ENCODE results near the gene DPP9.

Gene DPP9

GRCh38 chr19:4723595-4724514, at the start of gene DPP9:
TSS of gene DPP9 (minus strand) at chr19:4723842. CDS start at chr19:4719906, 3,936 bp downstream.
- Histone ChIP-seq H3K4me1 (ENCODE audit: control insufficient read depth, insufficient read depth, low read length) (peaks cover 22% of the 10 kb centered on the region), H3K36me3 (ENCODE audit: control insufficient read depth in 2 of 2, insufficient read depth in 2 of 2, low read length in 2 of 2) (peaks cover 12 to 18% of the 10 kb centered on the region in 2 donors), H3K4me3 (ENCODE audit: low read length in 2 of 2) (peak within 1 kb of the TSS; percentile 91 to 97), H3K27me3 (ENCODE audit: control insufficient read depth in 1 of 2, insufficient read depth in 2 of 2, low read length in 2 of 2) (no peaks in the 10 kb centered on the region), H3K9ac (ENCODE audit: low read length in 2 of 2) (peak within 1 kb of the TSS; percentile 84 to 94), H3K9me3 (ENCODE audit: control insufficient read depth in 2 of 2, low read length in 2 of 2) (no peaks in the 10 kb centered on the region), H3K27ac (ENCODE audit: low read length) (peak within 1 kb of the TSS; percentile 82)

- Histone ChIP-seq H3K4me3 (ENCODE audit: low read length in 2 of 2) (no peak overlapping the region), H3K27me3 (ENCODE audit: control insufficient read depth in 1 of 2, insufficient read depth in 2 of 2, low read length in 2 of 2) (peaks cover 0 to 12% of the 10 kb centered on the region in 2 donors), H3K36me3 (ENCODE audit: control insufficient read depth in 2 of 2, insufficient read depth in 2 of 2, low read length in 2 of 2) (no peaks in the 10 kb centered on the region), H3K4me1 (ENCODE audit: control insufficient read depth, insufficient read depth, low read length) (peaks cover 2% of the 10 kb centered on the region), H3K9me3 (ENCODE audit: control insufficient read depth in 2 of 2, low read length in 2 of 2) (no peaks in the 10 kb centered on the region), H3K9ac (ENCODE audit: low read length in 2 of 2) (no peak overlapping the region), H3K27ac (ENCODE audit: low read length) (no peak overlapping the region)
Measured at GRCh38 chr19:4773047-4773640, 49.5 kb upstream of the DPP9 start.

DNA sequence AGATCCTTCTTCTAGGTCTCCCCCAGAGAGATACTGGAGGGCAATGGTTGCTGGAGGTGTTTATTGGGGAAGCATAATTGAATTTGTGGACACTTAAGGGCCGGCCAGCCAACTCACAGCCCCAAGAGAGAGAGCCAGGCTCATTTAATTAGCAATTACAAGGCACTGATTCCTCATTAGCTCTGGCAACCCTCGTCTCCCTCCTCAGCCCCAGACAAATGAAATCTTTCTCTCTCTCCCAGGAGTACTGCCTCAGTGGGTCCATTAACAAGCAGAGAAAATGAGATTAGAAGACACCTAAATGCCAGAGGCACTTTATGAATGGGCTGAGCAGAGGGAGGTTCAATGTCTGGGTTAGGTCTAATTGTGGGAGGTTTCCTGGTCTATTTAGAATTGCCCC, 48.9 kb upstream of the DPP9 start:
- Histone ChIP-seq H3K4me3 (ENCODE audit: low read length in 2 of 2) (no peak overlapping the region), H3K27me3 (ENCODE audit: control insufficient read depth in 1 of 2, insufficient read depth in 2 of 2, low read length in 2 of 2) (peaks cover 0 to 12% of the 10 kb centered on the region in 2 donors), H3K27ac (ENCODE audit: low read length) (no peak overlapping the region), H3K36me3 (ENCODE audit: control insufficient read depth in 2 of 2, insufficient read depth in 2 of 2, low read length in 2 of 2) (no peaks in the 10 kb centered on the region), H3K9ac (ENCODE audit: low read length in 2 of 2) (no peak overlapping the region), H3K4me1 (ENCODE audit: control insufficient read depth, insufficient read depth, low read length) (peaks cover 2% of the 10 kb centered on the region), H3K9me3 (ENCODE audit: control insufficient read depth in 2 of 2, low read length in 2 of 2) (no peaks in the 10 kb centered on the region)

- Histone ChIP-seq H3K36me3 (ENCODE audit: control insufficient read depth in 2 of 2, insufficient read depth in 2 of 2, low read length in 2 of 2) (no peaks in the 10 kb centered on the region), H3K9ac (ENCODE audit: low read length in 2 of 2) (no peak overlapping the region), H3K27me3 (ENCODE audit: control insufficient read depth in 1 of 2, insufficient read depth in 2 of 2, low read length in 2 of 2) (peaks cover 0 to 2% of the 10 kb centered on the region in 2 donors), H3K27ac (ENCODE audit: low read length) (no peak overlapping the region), H3K4me1 (ENCODE audit: control insufficient read depth, insufficient read depth, low read length) (peaks cover 2% of the 10 kb centered on the region), H3K9me3 (ENCODE audit: control insufficient read depth in 2 of 2, low read length in 2 of 2) (no peaks in the 10 kb centered on the region), H3K4me3 (ENCODE audit: low read length in 2 of 2) (no peak overlapping the region)
Measured at GRCh38 chr19:4768934-4769777, 45.5 kb upstream of the DPP9 start.

DNA sequence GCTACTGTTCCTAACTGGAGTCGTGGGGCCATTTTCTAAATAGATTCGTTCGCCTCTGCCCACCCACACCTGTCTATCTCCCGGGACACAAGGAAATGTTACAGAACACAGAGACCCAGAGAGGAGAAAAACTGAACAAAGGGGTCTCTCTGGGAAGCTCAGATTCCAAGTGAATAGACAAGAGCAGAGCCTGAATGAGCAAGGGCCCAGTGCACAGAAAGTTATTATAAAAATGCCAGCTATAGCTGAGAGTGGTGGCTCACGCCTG, 40.7 kb upstream of the DPP9 start:
- Histone ChIP-seq H3K36me3 (ENCODE audit: control insufficient read depth in 2 of 2, insufficient read depth in 2 of 2, low read length in 2 of 2) (no peaks in the 10 kb centered on the region), H3K4me1 (ENCODE audit: control insufficient read depth, insufficient read depth, low read length) (peaks cover 8% of the 10 kb centered on the region), H3K9me3 (ENCODE audit: control insufficient read depth in 2 of 2, low read length in 2 of 2) (no peaks in the 10 kb centered on the region), H3K4me3 (ENCODE audit: low read length in 2 of 2) (no peak overlapping the region), H3K9ac (ENCODE audit: low read length in 2 of 2) (no peak overlapping the region), H3K27me3 (ENCODE audit: control insufficient read depth in 1 of 2, insufficient read depth in 2 of 2, low read length in 2 of 2) (peaks cover 14 to 15% of the 10 kb centered on the region in 2 donors), H3K27ac (ENCODE audit: low read length) (no peak overlapping the region)

DNA sequence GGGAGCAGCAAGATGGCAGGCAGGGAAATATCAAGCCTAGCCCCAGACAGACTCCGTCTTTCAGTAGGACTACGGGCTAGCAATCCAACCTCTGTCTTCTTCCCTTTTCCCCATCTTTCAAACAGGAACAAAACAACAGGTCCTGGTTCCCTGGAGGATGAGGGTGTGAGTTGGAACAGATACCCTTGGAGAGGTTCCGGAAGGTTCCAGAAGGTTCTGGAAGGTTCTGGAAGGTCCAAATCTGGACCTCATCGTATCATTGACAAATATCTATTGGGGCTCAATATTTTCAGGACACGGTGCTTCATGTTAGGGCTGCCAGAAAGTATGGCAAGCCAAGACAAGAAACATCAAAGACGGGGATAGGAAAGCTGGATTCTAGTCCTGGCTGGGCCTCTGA, 39.4 kb upstream of the DPP9 start:
- no peaks in the 10 kb centered on the region for H3K36me3 ChIP-seq (ENCODE audit: control insufficient read depth in 2 of 2, insufficient read depth in 2 of 2, low read length in 2 of 2)
- peaks cover 0 to 4% of the 10 kb centered on the region in 2 donors for H3K9me3 ChIP-seq (ENCODE audit: control insufficient read depth in 2 of 2, low read length in 2 of 2)
- peaks cover 14 to 15% of the 10 kb centered on the region in 2 donors for H3K27me3 ChIP-seq (ENCODE audit: control insufficient read depth in 1 of 2, insufficient read depth in 2 of 2, low read length in 2 of 2)
- no peak overlapping the region for H3K9ac ChIP-seq (ENCODE audit: low read length in 2 of 2)
- H3K4me3 ChIP-seq (ENCODE audit: low read length in 2 of 2): no peak overlapping the region
- H3K4me1 ChIP-seq (ENCODE audit: control insufficient read depth, insufficient read depth, low read length): peaks cover 10% of the 10 kb centered on the region
- H3K27ac ChIP-seq (ENCODE audit: low read length): no peak overlapping the region

DNA sequence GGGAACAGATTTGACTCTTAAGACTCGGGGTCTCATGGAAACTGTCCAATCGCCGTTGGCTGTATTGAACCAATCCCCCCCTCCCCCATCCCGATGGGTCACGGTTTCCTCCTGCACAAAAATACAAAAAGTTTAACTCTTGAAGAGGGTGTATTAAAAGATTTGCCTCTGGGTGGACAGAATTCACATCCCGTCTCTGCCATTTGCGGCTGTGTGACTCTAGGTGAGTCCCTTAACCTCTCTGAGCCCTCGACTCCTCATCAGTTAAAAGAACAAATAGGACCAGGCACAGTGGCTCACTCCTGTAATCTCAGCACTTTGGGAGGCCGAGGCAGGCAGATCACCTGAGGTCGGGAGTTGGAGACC, 36.6 kb upstream of the DPP9 start:
- Histone ChIP-seq H3K36me3 (ENCODE audit: control insufficient read depth in 2 of 2, insufficient read depth in 2 of 2, low read length in 2 of 2) (no peaks in the 10 kb centered on the region), H3K27me3 (ENCODE audit: control insufficient read depth in 1 of 2, insufficient read depth in 2 of 2, low read length in 2 of 2) (peaks cover 14 to 15% of the 10 kb centered on the region in 2 donors), H3K4me3 (ENCODE audit: low read length in 2 of 2) (peak overlapping the region; percentile 10 to 63), H3K9ac (ENCODE audit: low read length in 2 of 2) (no peak overlapping the region), H3K27ac (ENCODE audit: low read length) (no peak overlapping the region), H3K4me1 (ENCODE audit: control insufficient read depth, insufficient read depth, low read length) (peaks cover 10% of the 10 kb centered on the region), H3K9me3 (ENCODE audit: control insufficient read depth in 2 of 2, low read length in 2 of 2) (peaks cover 0 to 4% of the 10 kb centered on the region in 2 donors)

DNA sequence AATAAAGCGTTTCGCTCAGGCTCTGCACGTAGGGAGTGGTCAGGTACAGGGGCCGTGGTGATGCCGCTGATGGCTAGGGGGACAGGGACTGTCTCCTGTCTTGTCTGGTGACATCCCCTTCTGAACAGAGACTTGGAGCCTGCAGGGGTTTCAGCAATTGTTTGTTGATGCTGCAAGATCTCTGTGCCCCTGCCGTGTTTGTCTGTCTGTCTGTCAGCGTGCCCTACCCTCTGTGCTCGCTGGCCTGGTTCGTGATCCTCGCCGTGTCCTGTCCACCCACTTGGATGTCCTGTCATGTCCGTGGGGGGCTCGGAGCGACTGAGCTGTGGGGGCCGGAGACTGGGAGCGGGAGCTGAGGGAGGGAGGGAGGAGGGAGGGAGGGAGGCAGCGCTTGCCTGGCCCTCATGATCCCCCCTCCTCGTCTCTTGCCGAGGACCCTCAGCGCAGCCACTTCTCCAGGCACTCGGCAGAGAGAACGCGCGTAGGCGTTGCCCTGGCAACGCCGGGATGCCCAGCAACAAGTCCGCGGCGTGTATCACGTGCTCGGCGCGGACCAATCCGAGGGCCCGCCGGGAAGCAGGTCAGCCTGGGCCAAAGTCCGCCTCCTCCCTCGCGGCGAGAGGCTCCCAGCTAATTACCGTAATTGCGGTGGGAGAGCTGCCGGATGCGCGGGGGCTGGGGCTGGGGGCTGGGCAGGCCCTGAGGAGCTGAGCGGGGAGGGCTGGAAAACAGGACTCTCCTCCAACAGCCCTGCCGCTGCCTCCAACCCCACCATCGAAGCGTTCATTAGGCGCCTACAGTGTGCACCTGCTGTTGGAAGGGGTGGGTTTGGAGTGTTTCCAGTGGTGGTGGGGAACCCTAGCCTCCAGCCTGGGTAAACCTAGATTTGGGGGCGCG, 36.0 kb upstream of the DPP9 start:
- Histone ChIP-seq H3K27ac (ENCODE audit: low read length) (no peak overlapping the region), H3K27me3 (ENCODE audit: control insufficient read depth in 1 of 2, insufficient read depth in 2 of 2, low read length in 2 of 2) (peaks cover 14 to 15% of the 10 kb centered on the region in 2 donors), H3K9ac (ENCODE audit: low read length in 2 of 2) (no peak overlapping the region)

DNA sequence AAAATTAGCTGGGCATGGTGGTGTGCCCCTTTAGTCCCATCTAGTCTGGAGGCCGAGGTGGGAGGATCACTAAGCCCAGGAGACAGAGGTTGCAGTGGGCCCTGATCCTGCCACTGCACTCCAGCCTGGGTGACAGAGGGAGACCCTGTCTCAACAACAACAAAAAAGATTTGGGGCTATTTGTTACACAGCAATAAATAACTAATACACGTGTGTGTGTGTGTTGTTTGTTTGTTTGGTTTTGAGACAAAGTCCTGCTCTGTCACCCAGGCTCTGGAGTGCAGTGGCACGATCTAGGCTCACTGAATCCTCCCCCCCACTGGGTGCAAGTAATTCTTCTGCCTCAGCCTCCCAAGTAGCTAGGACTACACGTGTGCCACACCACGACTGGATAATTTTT, 35.0 kb upstream of the DPP9 start:
- H3K4me3 ChIP-seq (ENCODE audit: low read length in 2 of 2): no peak overlapping the region
- H3K9ac ChIP-seq (ENCODE audit: low read length in 2 of 2): no peak overlapping the region
- no peaks in the 10 kb centered on the region for H3K36me3 ChIP-seq (ENCODE audit: control insufficient read depth in 2 of 2, insufficient read depth in 2 of 2, low read length in 2 of 2)
- peaks cover 13% of the 10 kb centered on the region in 2 donors for H3K27me3 ChIP-seq (ENCODE audit: control insufficient read depth in 1 of 2, insufficient read depth in 2 of 2, low read length in 2 of 2)
- no peak overlapping the region for H3K27ac ChIP-seq (ENCODE audit: low read length)
- peaks cover 0 to 4% of the 10 kb centered on the region in 2 donors for H3K9me3 ChIP-seq (ENCODE audit: control insufficient read depth in 2 of 2, low read length in 2 of 2)
- peaks cover 10% of the 10 kb centered on the region for H3K4me1 ChIP-seq (ENCODE audit: control insufficient read depth, insufficient read depth, low read length)

More for the DNA sequence above, 36.0 kb upstream of the DPP9 start:
- Histone ChIP-seq H3K9me3 (ENCODE audit: control insufficient read depth in 2 of 2, low read length in 2 of 2) (peaks cover 0 to 4% of the 10 kb centered on the region in 2 donors), H3K36me3 (ENCODE audit: control insufficient read depth in 2 of 2, insufficient read depth in 2 of 2, low read length in 2 of 2) (no peaks in the 10 kb centered on the region), H3K4me1 (ENCODE audit: control insufficient read depth, insufficient read depth, low read length) (peaks cover 10% of the 10 kb centered on the region), H3K4me3 (ENCODE audit: low read length in 2 of 2) (peak overlapping the region; percentile 10 to 63)

GRCh38 chr19:4758082-4758481, 34.4 kb upstream of the DPP9 start:
- Histone ChIP-seq H3K9ac (ENCODE audit: low read length in 2 of 2) (no peak overlapping the region), H3K36me3 (ENCODE audit: control insufficient read depth in 2 of 2, insufficient read depth in 2 of 2, low read length in 2 of 2) (no peaks in the 10 kb centered on the region), H3K27ac (ENCODE audit: low read length) (no peak overlapping the region), H3K27me3 (ENCODE audit: control insufficient read depth in 1 of 2, insufficient read depth in 2 of 2, low read length in 2 of 2) (peaks cover 7 to 8% of the 10 kb centered on the region in 2 donors), H3K4me1 (ENCODE audit: control insufficient read depth, insufficient read depth, low read length) (peaks cover 10% of the 10 kb centered on the region), H3K4me3 (ENCODE audit: low read length in 2 of 2) (no peak overlapping the region), H3K9me3 (ENCODE audit: control insufficient read depth in 2 of 2, low read length in 2 of 2) (peaks cover 0 to 4% of the 10 kb centered on the region in 2 donors)

All from stomach smooth muscle (tissue), 2 donors.